IMR-90 (cell line): ENCODE results near the gene DCAF6.

Experiments used
- BHLHE40 ChIP-seq: fragments of 150-350 bp; IDR thresholded peaks from 2 replicates; pipeline ENCODE4 v1.6.1; 2016; ENCODE audit warnings: mild to moderate bottlenecking, low read depth, low read length
- CEBPB ChIP-seq: IDR thresholded peaks from 2 replicates; pipeline ENCODE4 v1.6.1; 2012; ENCODE audit warnings: low read depth, low read length, improper control_type of control experiment
- CHD1 ChIP-seq: IDR thresholded peaks from 2 replicates; pipeline ENCODE4 v1.6.1; 2012; ENCODE audit warnings: low read depth, low read length, improper control_type of control experiment
- MAFK ChIP-seq: IDR thresholded peaks from 2 replicates; pipeline ENCODE4 v1.6.1; 2012; ENCODE audit warnings: low read depth, low read length, improper control_type of control experiment
- POLR2A ChIP-seq: IDR thresholded peaks from 2 replicates; pipeline ENCODE4 v1.6.1; 2012; ENCODE audit warnings: mild to moderate bottlenecking, low read depth, low read length
- RAD21 ChIP-seq: IDR thresholded peaks from 2 replicates; pipeline ENCODE4 v1.6.1; 2012; ENCODE audit warnings: low read length, improper control_type of control experiment
- RCOR1 ChIP-seq: IDR thresholded peaks from 2 replicates; pipeline ENCODE4 v1.6.1; 2012; ENCODE audit warnings: mild to moderate bottlenecking, low read length, improper control_type of control experiment; ENCODE audit not compliant: insufficient replicate concordance
- RFX5 ChIP-seq: IDR thresholded peaks from 2 replicates; pipeline ENCODE4 v1.8.0; 2012; ENCODE audit warnings: low read depth, mild to moderate bottlenecking, low read length, moderate library complexity
- SMC3 ChIP-seq: fragments of 150-350 bp; IDR thresholded peaks from 2 replicates; pipeline ENCODE4 v1.6.1; 2016; ENCODE audit warnings: low read depth, mild to moderate bottlenecking, antibody characterized with exemption, low read length, moderate library complexity
- TF ChIP-seq, protein P1 (sequence below): fragments of 150-350 bp; IDR thresholded peaks from 2 replicates; pipeline ENCODE4 v1.6.1; 2017; ENCODE audit warnings: mild to moderate bottlenecking, antibody characterized with exemption, low read length, low read depth
- TF ChIP-seq, protein P2 (sequence below): conservative IDR thresholded peaks from 2 replicates; pipeline ENCODE4 v1.5.1; 2012; ENCODE audit warnings: mild to moderate bottlenecking, low read depth, low read length, improper control_type of control experiment
- TF ChIP-seq, protein P3 (sequence below): fragments of 150-350 bp; IDR thresholded peaks from 2 replicates; pipeline ENCODE4 v1.6.1; 2016; ENCODE audit warnings: low read depth, mild to moderate bottlenecking, low read length, moderate library complexity, borderline replicate concordance

DNA sequence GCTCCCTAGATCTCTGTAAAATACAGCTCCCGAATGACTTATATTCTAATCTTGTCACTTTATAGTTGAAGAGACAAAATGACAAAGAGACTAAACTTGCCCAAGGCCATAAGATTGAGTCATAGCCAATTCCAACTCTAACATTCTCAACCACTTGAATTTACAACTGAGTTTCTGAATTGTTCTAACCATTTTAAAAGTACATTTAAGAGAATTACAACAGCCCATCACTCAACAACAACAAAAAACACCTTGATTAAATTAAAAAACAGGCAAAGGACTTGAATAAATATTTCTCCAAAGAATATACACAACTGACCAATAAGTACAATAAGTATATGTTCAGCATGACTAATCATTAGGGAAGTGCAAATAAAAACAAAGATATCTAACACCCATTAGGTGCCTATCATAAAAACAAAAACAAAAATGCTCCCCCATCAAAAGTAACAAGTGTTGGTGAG is 13.8 kb upstream of the DCAF6 start:
- TF ChIP-seq, protein P1, sequence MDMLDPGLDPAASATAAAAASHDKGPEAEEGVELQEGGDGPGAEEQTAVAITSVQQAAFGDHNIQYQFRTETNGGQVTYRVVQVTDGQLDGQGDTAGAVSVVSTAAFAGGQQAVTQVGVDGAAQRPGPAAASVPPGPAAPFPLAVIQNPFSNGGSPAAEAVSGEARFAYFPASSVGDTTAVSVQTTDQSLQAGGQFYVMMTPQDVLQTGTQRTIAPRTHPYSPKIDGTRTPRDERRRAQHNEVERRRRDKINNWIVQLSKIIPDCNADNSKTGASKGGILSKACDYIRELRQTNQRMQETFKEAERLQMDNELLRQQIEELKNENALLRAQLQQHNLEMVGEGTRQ = no peak
- TF ChIP-seq, protein P2, sequence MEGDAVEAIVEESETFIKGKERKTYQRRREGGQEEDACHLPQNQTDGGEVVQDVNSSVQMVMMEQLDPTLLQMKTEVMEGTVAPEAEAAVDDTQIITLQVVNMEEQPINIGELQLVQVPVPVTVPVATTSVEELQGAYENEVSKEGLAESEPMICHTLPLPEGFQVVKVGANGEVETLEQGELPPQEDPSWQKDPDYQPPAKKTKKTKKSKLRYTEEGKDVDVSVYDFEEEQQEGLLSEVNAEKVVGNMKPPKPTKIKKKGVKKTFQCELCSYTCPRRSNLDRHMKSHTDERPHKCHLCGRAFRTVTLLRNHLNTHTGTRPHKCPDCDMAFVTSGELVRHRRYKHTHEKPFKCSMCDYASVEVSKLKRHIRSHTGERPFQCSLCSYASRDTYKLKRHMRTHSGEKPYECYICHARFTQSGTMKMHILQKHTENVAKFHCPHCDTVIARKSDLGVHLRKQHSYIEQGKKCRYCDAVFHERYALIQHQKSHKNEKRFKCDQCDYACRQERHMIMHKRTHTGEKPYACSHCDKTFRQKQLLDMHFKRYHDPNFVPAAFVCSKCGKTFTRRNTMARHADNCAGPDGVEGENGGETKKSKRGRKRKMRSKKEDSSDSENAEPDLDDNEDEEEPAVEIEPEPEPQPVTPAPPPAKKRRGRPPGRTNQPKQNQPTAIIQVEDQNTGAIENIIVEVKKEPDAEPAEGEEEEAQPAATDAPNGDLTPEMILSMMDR = no peak
- TF ChIP-seq POLR2A (no peak), RAD21 (no peak), RFX5 (no peak), CHD1 (no peak), BHLHE40 (no peak), SMC3 (no peak), MAFK (no peak), CEBPB (no peak), RCOR1 (no peak)
- TF ChIP-seq, protein P3, sequence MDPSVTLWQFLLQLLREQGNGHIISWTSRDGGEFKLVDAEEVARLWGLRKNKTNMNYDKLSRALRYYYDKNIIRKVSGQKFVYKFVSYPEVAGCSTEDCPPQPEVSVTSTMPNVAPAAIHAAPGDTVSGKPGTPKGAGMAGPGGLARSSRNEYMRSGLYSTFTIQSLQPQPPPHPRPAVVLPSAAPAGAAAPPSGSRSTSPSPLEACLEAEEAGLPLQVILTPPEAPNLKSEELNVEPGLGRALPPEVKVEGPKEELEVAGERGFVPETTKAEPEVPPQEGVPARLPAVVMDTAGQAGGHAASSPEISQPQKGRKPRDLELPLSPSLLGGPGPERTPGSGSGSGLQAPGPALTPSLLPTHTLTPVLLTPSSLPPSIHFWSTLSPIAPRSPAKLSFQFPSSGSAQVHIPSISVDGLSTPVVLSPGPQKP = no peak
